Astrocyte of the spinal cord (primary cell): ENCODE data around the gene LRRC4C.

ENCODE experiments used
- DNase-seq: peaks from one replicate; pipeline ENCODE4 v3.0.0; 2011; ENCODE audit warnings: low read depth, low spot score
- H3K4me3 ChIP-seq: 2 replicates; pipeline ENCODE4 v1.5.1; 2011; ENCODE audit warnings: low read depth, mild to moderate bottlenecking, low read length, moderate library complexity
- CTCF ChIP-seq: IDR thresholded peaks from 2 replicates; pipeline ENCODE4 v1.5.1; 2012; ENCODE audit warnings: low read depth, mild to moderate bottlenecking, low read length, inconsistent platforms
- in situ Hi-C: cut with HindIII; loops from 2 replicates; pipeline ENCODE4 v1.10.0; 2017; ENCODE audit warnings: low sequenced_read_pairs

Gene LRRC4C

GRCh38 chr11:40360206-40360798 is 1099.2 kb downstream of the LRRC4C start:
- H3K4me3 ChIP-seq: no peak overlapping the region
- no peak for DNase-seq
- TF ChIP-seq CTCF: no peak
- in situ Hi-C loops: no loop called here

- TF ChIP-seq CTCF: no peak
- no peak overlapping the region for H3K4me3 ChIP-seq
- in situ Hi-C loops: no loop called here
- DNase-seq: no peak
Measured at GRCh38 chr11:40354121-40354520, 1105.3 kb downstream of the LRRC4C start.

GRCh38 chr11:40340911-40341310 is 1118.5 kb downstream of the LRRC4C start:
- in situ Hi-C loops: no loop called here
- H3K4me3 ChIP-seq: no peak overlapping the region
- TF ChIP-seq CTCF: no peak
- DNase-seq: no peak

- in situ Hi-C loops: no loop called here
- peak; percentile 73 for DNase-seq
- TF ChIP-seq CTCF: no peak
- H3K4me3 ChIP-seq: no peak overlapping the region
Measured at GRCh38 chr11:40338739-40339138, 1120.7 kb downstream of the LRRC4C start.

- in situ Hi-C loops: no loop called here
- H3K4me3 ChIP-seq: no peak overlapping the region
- DNase-seq: no peak
- no peak for TF ChIP-seq CTCF
Measured at GRCh38 chr11:40338062-40338461, 1121.4 kb downstream of the LRRC4C start.

- in situ Hi-C loops: no loop called here
- TF ChIP-seq CTCF: no peak
- no peak overlapping the region for H3K4me3 ChIP-seq
- DNase-seq: peak; percentile 44
Measured at GRCh38 chr11:40337118-40337517, 1122.3 kb downstream of the LRRC4C start.
